Mesendoderm (in vitro differentiated cells): Measurements from ENCODE around the gene MAPK14.
"Not testable (repeated sequence)": the region's sequence is repeated elsewhere in the genome, so short reads cannot be mapped to it uniquely, and the experiment has no call there.

Experiments
- DNase-seq: peaks from one replicate; pipeline ENCODE4 v3.0.0; 2013
- H2AK5ac ChIP-seq: 2 replicates; pipeline ENCODE4 v1.6.1; 2013; ENCODE audit warnings: low read length, inconsistent platforms
- H2BK120ac ChIP-seq: 2 replicates; pipeline ENCODE4 v1.6.1; 2013; ENCODE audit warnings: low read depth, mild to moderate bottlenecking, low read length, moderate library complexity, mixed read lengths
- H2BK15ac ChIP-seq: replicated peaks from 2 replicates; pipeline ENCODE4 v1.6.1; 2013; ENCODE audit warnings: low read depth, mild to moderate bottlenecking, moderate library complexity
- H2BK5ac ChIP-seq: 2 replicates; pipeline ENCODE4 v1.6.1; 2013; ENCODE audit warnings: low read length, inconsistent platforms
- H3K18ac ChIP-seq: 2 replicates; pipeline ENCODE4 v1.6.1; 2013; ENCODE audit warnings: mild to moderate bottlenecking, low read length, mixed read lengths
- H3K23ac ChIP-seq: one replicate; pipeline ENCODE4 v1.6.1; 2013; ENCODE audit warnings: low read length
- H3K27ac ChIP-seq: 2 replicates; pipeline ENCODE4 v1.5.1; 2013; ENCODE audit warnings: low read depth, mild to moderate bottlenecking, inconsistent platforms, low read length, moderate library complexity
- H3K27me3 ChIP-seq: 2 replicates; pipeline ENCODE4 v1.6.1; 2013; ENCODE audit warnings: low read length, control low read depth, mild to moderate bottlenecking, inconsistent platforms; ENCODE audit not compliant: insufficient read depth, poor library complexity
- H3K36me3 ChIP-seq: 2 replicates; pipeline ENCODE4 v1.6.1; 2013; ENCODE audit warnings: low read length, inconsistent platforms; ENCODE audit not compliant: control insufficient read depth, insufficient read depth
- H3K4ac ChIP-seq: one replicate; pipeline ENCODE4 v1.6.1; 2013; ENCODE audit warnings: low read depth, mild to moderate bottlenecking, low read length, moderate library complexity
- H3K4me1 ChIP-seq: 2 replicates; pipeline ENCODE4 v1.6.1; 2013; ENCODE audit warnings: low read depth, low read length, inconsistent platforms; ENCODE audit not compliant: control insufficient read depth
- H3K4me2 ChIP-seq: 2 replicates; pipeline ENCODE4 v1.6.1; 2013; ENCODE audit warnings: low read length
- H3K4me3 ChIP-seq: 2 replicates; pipeline ENCODE4 v1.5.1; 2013; ENCODE audit warnings: mild to moderate bottlenecking, low read length
- H3K56ac ChIP-seq: one replicate; pipeline ENCODE4 v1.6.1; 2013; ENCODE audit warnings: low read length
- H3K79me1 ChIP-seq: 2 replicates; pipeline ENCODE4 v1.6.1; 2013; ENCODE audit warnings: low read length, inconsistent platforms
- H3K79me2 ChIP-seq: 2 replicates; pipeline ENCODE4 v1.6.1; 2013; ENCODE audit warnings: mild to moderate bottlenecking, low read length; ENCODE audit not compliant: control insufficient read depth, insufficient read depth
- H3K9ac ChIP-seq: 2 replicates; pipeline ENCODE4 v1.6.1; 2013; ENCODE audit warnings: low read length, inconsistent platforms
- H4K5ac ChIP-seq: one replicate; pipeline ENCODE4 v1.6.1; 2013; ENCODE audit warnings: low read length
- H4K8ac ChIP-seq: one replicate; pipeline ENCODE4 v1.6.1; 2013; ENCODE audit warnings: low read depth, mild to moderate bottlenecking, control low read depth, low read length, moderate library complexity
- WGBS: extraction: QIAGEN DNeasy Blood & Tissue Kit; methylation state at CpG from one replicate; pipeline ENCODE4 v1.1.7; 2013; ENCODE audit warnings: low lambda C conversion rate, missing lambda C conversion rate; ENCODE audit not compliant: insufficient coverage; ENCODE audit errors: extremely low coverage; 5-methylcytosine and 5-hydroxymethylcytosine counted together

Gene MAPK14

DNA sequence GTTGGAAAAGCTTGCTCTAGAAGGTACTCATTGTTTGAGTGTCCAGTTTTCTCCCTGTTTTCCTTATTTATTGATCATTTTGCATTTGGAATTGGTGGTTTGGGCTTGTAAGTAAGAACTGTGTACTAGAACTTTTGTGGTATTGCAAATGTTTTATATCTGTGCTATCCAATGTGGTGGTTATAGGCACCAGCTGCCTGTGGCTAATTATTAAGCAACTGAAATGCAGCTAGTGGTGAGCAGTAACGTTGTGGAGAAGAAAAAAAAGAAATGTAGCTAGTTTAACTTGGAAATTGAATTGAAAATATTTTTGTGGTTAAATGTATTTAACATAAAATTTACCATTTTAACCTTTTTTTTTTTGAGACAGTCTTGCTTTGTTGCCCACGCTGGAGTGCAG lies 52.0 kb downstream of the MAPK14 start:
- 100% methylated on average over 1 of the region's 2 CpGs for WGBS
- Histone ChIP-seq H4K5ac (no peak overlapping the region), H2AK5ac (no peak overlapping the region), H2BK15ac (no peak overlapping the region), H3K4ac (no peak overlapping the region), H3K27me3 (no peaks in the 10 kb centered on the region), H3K9ac (no peak overlapping the region), H4K8ac (no peak overlapping the region), H3K18ac (no peak overlapping the region), H3K36me3 (peaks cover 2% of the 10 kb centered on the region), H3K23ac (no peak overlapping the region), H2BK5ac (no peak overlapping the region), H2BK120ac (no peak overlapping the region), H3K79me2 (no peaks in the 10 kb centered on the region), H3K4me2 (no peak overlapping the region), H3K4me3 (no peak overlapping the region), H3K79me1 (no peaks in the 10 kb centered on the region), H3K27ac (no peak overlapping the region), H3K56ac (no peak overlapping the region), H3K4me1 (no peaks in the 10 kb centered on the region)
- DNase-seq: no peak

DNA sequence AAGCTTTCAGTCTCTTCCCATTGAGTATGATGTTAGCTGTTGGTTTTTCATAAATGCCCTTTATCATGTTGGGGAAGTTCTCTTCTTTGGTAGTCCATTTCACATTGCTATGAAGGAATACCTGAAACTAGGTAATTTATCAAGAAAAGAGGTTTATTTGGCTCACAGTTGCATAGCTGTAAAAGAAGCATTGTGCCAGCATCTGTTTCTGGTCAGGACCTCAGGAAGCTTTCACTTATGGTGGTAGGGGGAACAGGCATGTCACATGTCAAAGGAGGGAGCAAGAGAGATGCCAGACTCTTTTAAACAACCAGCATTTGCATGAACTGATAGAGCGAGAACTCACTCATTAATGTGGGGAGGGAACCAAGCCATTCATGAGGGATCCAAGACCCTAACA lies 54.7 kb downstream of the MAPK14 start:
- no peak overlapping the region for H2BK5ac ChIP-seq
- no peak overlapping the region for H2BK15ac ChIP-seq
- no peaks in the 10 kb centered on the region for H3K79me2 ChIP-seq
- no peak overlapping the region for H3K9ac ChIP-seq
- H3K56ac ChIP-seq: no peak overlapping the region
- H3K4me1 ChIP-seq: no peaks in the 10 kb centered on the region
- H3K36me3 ChIP-seq: peaks cover 2% of the 10 kb centered on the region
- H3K4me2 ChIP-seq: no peak overlapping the region
- H4K5ac ChIP-seq: no peak overlapping the region
- no peak overlapping the region for H3K4ac ChIP-seq
- no peak overlapping the region for H3K23ac ChIP-seq
- no peak overlapping the region for H3K4me3 ChIP-seq
- H3K79me1 ChIP-seq: no peaks in the 10 kb centered on the region
- no peak overlapping the region for H2AK5ac ChIP-seq
- H2BK120ac ChIP-seq: no peak overlapping the region
- no CpG with 5 or more reads among the region's 1 CpG for WGBS
- H3K18ac ChIP-seq: no peak overlapping the region
- no peak overlapping the region for H3K27ac ChIP-seq
- H4K8ac ChIP-seq: no peak overlapping the region
- no peaks in the 10 kb centered on the region for H3K27me3 ChIP-seq
- no peak for DNase-seq

DNA sequence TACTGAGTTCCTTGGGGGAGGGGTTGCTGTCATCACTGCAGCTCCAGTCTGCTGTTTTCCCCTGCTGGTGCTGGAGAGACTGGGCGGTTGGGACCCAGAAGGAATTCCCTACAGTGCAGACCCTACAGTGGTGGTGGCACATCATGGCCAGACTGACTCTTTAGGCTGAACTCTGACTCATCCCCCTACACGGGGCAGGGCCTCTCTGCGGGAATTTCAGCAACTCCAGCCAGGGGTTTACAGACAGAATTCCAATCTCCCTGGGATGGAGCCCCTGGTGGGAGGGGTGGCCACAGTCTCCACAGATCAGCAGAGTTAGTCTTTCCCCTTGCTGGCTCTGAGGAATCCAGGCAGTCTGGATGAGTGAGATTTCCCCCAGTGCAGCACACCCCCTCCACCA lies 55.8 kb downstream of the MAPK14 start:
- Histone ChIP-seq H3K36me3 (peaks cover 2% of the 10 kb centered on the region), H3K79me1 (no peaks in the 10 kb centered on the region), H2BK5ac (no peak overlapping the region), H3K27me3 (no peaks in the 10 kb centered on the region), H3K18ac (no peak overlapping the region), H3K9ac (no peak overlapping the region), H3K23ac (no peak overlapping the region), H4K5ac (no peak overlapping the region), H2BK120ac (no peak overlapping the region), H3K4ac (no peak overlapping the region), H3K4me1 (no peaks in the 10 kb centered on the region), H2BK15ac (no peak overlapping the region), H3K4me2 (no peak overlapping the region), H3K27ac (no peak overlapping the region), H3K56ac (no peak overlapping the region), H4K8ac (no peak overlapping the region), H3K79me2 (no peaks in the 10 kb centered on the region), H3K4me3 (no peak overlapping the region), H2AK5ac (no peak overlapping the region)
- peak; percentile 56 for DNase-seq
- no CpG with 5 or more reads among the region's 3 CpGs for whole genome bisulfite sequencing

DNA sequence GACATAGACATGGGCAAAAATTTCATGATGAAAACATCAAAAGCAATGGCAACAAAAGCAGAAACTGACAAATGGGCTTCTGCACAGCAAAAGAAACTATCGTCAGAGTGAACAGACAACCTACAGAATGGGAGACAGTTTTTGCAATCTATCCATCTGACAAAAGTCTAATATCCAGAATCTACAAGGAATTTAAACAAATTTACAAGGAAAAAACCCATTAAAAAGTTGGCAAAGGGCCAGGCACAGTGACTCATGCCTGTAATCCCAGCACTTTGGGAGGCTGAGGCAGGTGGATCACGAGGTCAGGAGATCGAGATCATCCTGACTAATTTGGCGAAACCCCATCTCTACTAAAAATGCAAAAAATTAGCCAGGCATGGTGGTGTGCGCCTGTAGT lies 60.6 kb downstream of the MAPK14 start:
- no CpG with 5 or more reads among the region's 5 CpGs for WGBS
- H3K27ac ChIP-seq, H3K4me2 ChIP-seq: not testable (repeated sequence)

DNA sequence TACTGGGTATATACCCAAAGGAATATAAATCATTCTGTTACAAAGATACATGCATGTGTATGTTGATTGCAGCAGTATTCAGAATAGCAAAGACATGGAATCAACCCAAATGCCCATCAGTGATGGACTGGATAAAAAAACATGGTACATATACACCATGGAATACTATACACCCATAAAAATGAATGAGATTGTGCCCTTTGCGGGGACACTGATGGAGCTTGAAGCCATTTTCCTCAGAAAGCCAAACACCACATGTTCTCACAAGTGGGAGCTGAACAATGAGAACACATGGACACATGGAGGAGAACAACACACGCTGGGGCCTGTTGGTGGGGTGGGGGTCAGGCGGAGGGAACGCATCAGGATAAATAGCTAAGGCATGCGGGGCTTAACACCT lies 61.4 kb downstream of the MAPK14 start:
- no peaks in the 10 kb centered on the region for H3K79me1 ChIP-seq
- H3K79me2 ChIP-seq: no peaks in the 10 kb centered on the region
- H3K23ac ChIP-seq: no peak overlapping the region
- H3K27ac ChIP-seq: no peak overlapping the region
- H4K8ac ChIP-seq: no peak overlapping the region
- H3K4me1 ChIP-seq: no peaks in the 10 kb centered on the region
- H2BK5ac ChIP-seq: no peak overlapping the region
- H2BK15ac ChIP-seq: no peak overlapping the region
- no peak overlapping the region for H3K4me3 ChIP-seq
- no peak overlapping the region for H3K4me2 ChIP-seq
- no peak overlapping the region for H3K9ac ChIP-seq
- H3K27me3 ChIP-seq: no peaks in the 10 kb centered on the region
- no CpG with 5 or more reads among the region's 5 CpGs for WGBS
- DNase-seq: no peak
- no peak overlapping the region for H3K56ac ChIP-seq
- no peak overlapping the region for H2AK5ac ChIP-seq
- H2BK120ac ChIP-seq: no peak overlapping the region
- no peak overlapping the region for H4K5ac ChIP-seq
- no peaks in the 10 kb centered on the region for H3K36me3 ChIP-seq
- H3K4ac ChIP-seq: no peak overlapping the region
- H3K18ac ChIP-seq: no peak overlapping the region

More for the DNA sequence above, 60.6 kb downstream of the MAPK14 start:
- not testable (repeated sequence) for DNase-seq, H3K4me3 ChIP-seq, H3K4ac ChIP-seq, H3K27me3 ChIP-seq, H2BK15ac ChIP-seq, H3K23ac ChIP-seq, H3K36me3 ChIP-seq, H2BK5ac ChIP-seq, H3K79me1 ChIP-seq, H4K8ac ChIP-seq, H3K56ac ChIP-seq, H3K4me1 ChIP-seq, H4K5ac ChIP-seq, H3K18ac ChIP-seq, H3K79me2 ChIP-seq, H3K9ac ChIP-seq, H2AK5ac ChIP-seq, H2BK120ac ChIP-seq

DNA sequence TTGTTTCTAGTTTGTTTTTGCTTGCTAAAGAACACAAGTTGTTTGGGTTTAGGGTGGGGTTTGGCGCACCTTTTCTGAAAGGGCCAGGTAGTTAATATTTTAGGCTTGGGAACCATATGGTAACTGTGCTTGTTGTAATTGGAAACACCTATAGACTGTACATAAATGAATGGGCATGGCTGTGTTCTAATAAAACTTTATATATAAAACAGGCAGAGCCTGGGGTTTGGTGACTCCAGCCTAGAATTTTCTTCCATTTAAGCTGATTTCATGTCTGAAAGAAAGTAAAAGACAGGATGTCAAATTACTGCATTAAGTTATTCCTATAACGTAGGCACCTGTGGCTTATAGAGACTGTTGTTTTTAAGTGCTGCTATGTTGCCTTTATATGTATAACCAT lies 66.6 kb downstream of the MAPK14 start:
- Histone ChIP-seq H2BK120ac (no peak overlapping the region), H3K9ac (no peak overlapping the region), H3K79me2 (no peaks in the 10 kb centered on the region), H4K8ac (no peak overlapping the region), H3K4me3 (no peak overlapping the region), H3K27ac (no peak overlapping the region), H4K5ac (no peak overlapping the region), H2AK5ac (no peak overlapping the region), H3K27me3 (no peaks in the 10 kb centered on the region), H3K4ac (no peak overlapping the region), H3K36me3 (no peaks in the 10 kb centered on the region), H3K56ac (no peak overlapping the region), H3K23ac (no peak overlapping the region), H2BK15ac (no peak overlapping the region), H3K4me1 (peaks cover 3% of the 10 kb centered on the region), H3K18ac (no peak overlapping the region), H3K79me1 (no peaks in the 10 kb centered on the region), H2BK5ac (no peak overlapping the region), H3K4me2 (no peak overlapping the region)
- no peak for DNase-seq
- WGBS: no CpG with 5 or more reads among the region's 2 CpGs
